Osteoblast (primary cell): Measurements from ENCODE around the gene STX8. TPM values are rescaled to one million over a fixed set of nuclear protein-coding genes. Genes with fewer than 3 reads are reported as not detected.

Experiments
- DNase-seq: peaks from one replicate; pipeline ENCODE4 v3.0.0; 2011; ENCODE audit warnings: low spot score, mixed read lengths; ENCODE audit not compliant: insufficient read length; ENCODE audit errors: missing footprints
- H2AFZ ChIP-seq: 2 replicates; pipeline ENCODE4 v1.6.0; 2011; ENCODE audit warnings: mild to moderate bottlenecking, low read length
- H3K27ac ChIP-seq: 2 replicates; pipeline ENCODE4 v1.5.1; 2011; ENCODE audit warnings: mild to moderate bottlenecking, low read depth, low read length, moderate library complexity
- H3K27me3 ChIP-seq: 2 replicates; pipeline ENCODE4 v1.6.0; 2012; ENCODE audit warnings: mild to moderate bottlenecking, control low read depth, inconsistent platforms, low read length, moderate library complexity; ENCODE audit not compliant: insufficient read depth
- H3K36me3 ChIP-seq: 2 replicates; pipeline ENCODE4 v1.5.1; 2011; ENCODE audit warnings: mild to moderate bottlenecking, low read length, control low read depth, moderate library complexity; ENCODE audit not compliant: insufficient read depth
- H3K4me1 ChIP-seq: 2 replicates; pipeline ENCODE4 v1.5.1; 2011; ENCODE audit warnings: mild to moderate bottlenecking, low read length, control low read depth, moderate library complexity; ENCODE audit not compliant: insufficient read depth
- H3K4me2 ChIP-seq: 2 replicates; pipeline ENCODE4 v1.6.0; 2011; ENCODE audit warnings: mild to moderate bottlenecking, low read length; ENCODE audit not compliant: insufficient read depth
- H3K4me3 ChIP-seq: fragments of 200-600 bp; sonication (generic); 3 replicates; pipeline ENCODE4 v1.5.1; 2012; ENCODE audit warnings: mild to moderate bottlenecking, low read length, inconsistent platforms; ENCODE audit not compliant: insufficient read depth
- H3K79me2 ChIP-seq: 2 replicates; pipeline ENCODE4 v1.6.0; 2012; ENCODE audit warnings: mild to moderate bottlenecking, low read length, control low read depth, inconsistent platforms; ENCODE audit not compliant: insufficient read depth
- H3K9me3 ChIP-seq: 2 replicates; pipeline ENCODE4 v1.5.1; 2011; ENCODE audit warnings: low read depth, low read length, control low read depth
- H4K20me1 ChIP-seq: 2 replicates; pipeline ENCODE4 v1.6.0; 2012; ENCODE audit warnings: mild to moderate bottlenecking, low read length, control low read depth; ENCODE audit not compliant: insufficient read depth
- total RNA-seq: library from RNA; depleted of rRNA; stranded (reverse); fragments of >200 nt; gene quantifications from 2 replicates; pipeline ENCODE4 v1.2.3, GENCODE V29; 2012
- TF ChIP-seq, protein P1 (sequence below): IDR thresholded peaks from 2 replicates; pipeline ENCODE4 v1.5.1; 2011; ENCODE audit warnings: mild to moderate bottlenecking, low read depth, low read length, moderate library complexity; ENCODE audit errors: extremely low read depth

STX8 gene
- total RNA-seq, 1 donor, result 72.7 TPM

GRCh38 chr17:9228408-9229159 is 347.0 kb downstream of the STX8 start:
- H2AFZ ChIP-seq, result no peak overlapping the region
- H4K20me1 ChIP-seq, result no peaks in the 10 kb centered on the region
- H3K27ac ChIP-seq, result no peak overlapping the region
- H3K4me1 ChIP-seq, result peaks cover 6% of the 10 kb centered on the region
- no peak for DNase-seq
- TF ChIP-seq, protein P1, sequence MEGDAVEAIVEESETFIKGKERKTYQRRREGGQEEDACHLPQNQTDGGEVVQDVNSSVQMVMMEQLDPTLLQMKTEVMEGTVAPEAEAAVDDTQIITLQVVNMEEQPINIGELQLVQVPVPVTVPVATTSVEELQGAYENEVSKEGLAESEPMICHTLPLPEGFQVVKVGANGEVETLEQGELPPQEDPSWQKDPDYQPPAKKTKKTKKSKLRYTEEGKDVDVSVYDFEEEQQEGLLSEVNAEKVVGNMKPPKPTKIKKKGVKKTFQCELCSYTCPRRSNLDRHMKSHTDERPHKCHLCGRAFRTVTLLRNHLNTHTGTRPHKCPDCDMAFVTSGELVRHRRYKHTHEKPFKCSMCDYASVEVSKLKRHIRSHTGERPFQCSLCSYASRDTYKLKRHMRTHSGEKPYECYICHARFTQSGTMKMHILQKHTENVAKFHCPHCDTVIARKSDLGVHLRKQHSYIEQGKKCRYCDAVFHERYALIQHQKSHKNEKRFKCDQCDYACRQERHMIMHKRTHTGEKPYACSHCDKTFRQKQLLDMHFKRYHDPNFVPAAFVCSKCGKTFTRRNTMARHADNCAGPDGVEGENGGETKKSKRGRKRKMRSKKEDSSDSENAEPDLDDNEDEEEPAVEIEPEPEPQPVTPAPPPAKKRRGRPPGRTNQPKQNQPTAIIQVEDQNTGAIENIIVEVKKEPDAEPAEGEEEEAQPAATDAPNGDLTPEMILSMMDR, result no peak
- H3K27me3 ChIP-seq, result no peaks in the 10 kb centered on the region
- H3K36me3 ChIP-seq, result no peaks in the 10 kb centered on the region
- H3K79me2 ChIP-seq, result no peaks in the 10 kb centered on the region
- H3K4me2 ChIP-seq, result no peak overlapping the region
- H3K4me3 ChIP-seq, result no peak overlapping the region
- H3K9me3 ChIP-seq, result no peaks in the 10 kb centered on the region

DNA sequence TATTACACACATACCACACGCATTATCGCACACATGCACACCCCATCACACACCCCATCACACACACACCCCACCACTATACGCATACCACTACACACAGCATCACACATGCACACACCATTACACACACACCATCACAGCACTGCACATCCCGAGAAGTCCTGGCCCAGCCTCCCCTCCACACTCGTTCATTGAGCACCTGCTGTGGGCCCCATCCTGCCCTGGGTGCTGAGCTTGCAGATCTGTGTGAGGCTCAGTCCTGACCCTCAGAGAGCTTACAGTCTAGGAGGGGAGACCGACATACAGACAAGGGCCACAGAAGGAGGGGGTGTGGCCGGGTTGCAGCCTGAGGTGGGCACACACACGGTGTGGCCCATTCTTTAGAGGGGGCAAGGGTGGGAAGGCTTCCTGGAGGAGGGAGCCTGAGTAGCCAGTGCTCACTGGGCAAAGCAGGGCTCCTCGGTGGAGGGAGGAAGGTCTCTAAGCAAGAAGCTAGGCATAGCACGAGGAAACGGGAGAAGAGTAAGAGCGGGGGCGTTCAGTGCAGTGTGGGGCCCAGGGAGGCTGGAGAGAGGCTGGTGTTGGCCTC is 347.7 kb downstream of the STX8 start:
- no peak for DNase-seq
- TF ChIP-seq, protein P1, result no peak

DNA sequence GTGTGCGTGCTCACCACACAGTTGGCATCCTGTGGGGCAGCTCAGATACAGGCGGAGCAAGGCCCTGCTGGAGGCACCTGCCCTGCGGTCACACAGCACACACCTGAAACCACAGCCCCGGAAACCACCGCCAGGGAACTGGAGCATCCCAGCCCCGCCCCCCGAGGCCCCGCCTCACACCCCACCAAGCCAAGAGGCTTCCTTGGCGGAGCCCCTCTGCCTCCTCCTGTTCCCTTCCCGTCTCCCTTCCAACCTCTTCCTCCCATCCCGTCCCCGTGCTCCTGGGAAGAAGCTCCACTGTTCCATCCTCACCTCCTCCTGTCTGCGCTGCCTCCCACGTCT is 348.9 kb downstream of the STX8 start:
- Histone ChIP-seq H3K9me3 (no peaks in the 10 kb centered on the region), H3K4me3 (no peak overlapping the region), H3K4me2 (no peak overlapping the region), H4K20me1 (no peaks in the 10 kb centered on the region), H3K36me3 (no peaks in the 10 kb centered on the region), H3K27me3 (no peaks in the 10 kb centered on the region), H2AFZ (no peak overlapping the region), H3K79me2 (no peaks in the 10 kb centered on the region), H3K27ac (no peak overlapping the region), H3K4me1 (peaks cover 6% of the 10 kb centered on the region)
- TF ChIP-seq, protein P1, result no peak
- no peak for DNase-seq

More for the DNA sequence above, 347.7 kb downstream of the STX8 start:
- Histone ChIP-seq H3K36me3 (no peaks in the 10 kb centered on the region), H3K9me3 (no peaks in the 10 kb centered on the region), H3K27me3 (no peaks in the 10 kb centered on the region), H3K27ac (no peak overlapping the region), H3K4me1 (peaks cover 6% of the 10 kb centered on the region), H3K79me2 (no peaks in the 10 kb centered on the region), H3K4me3 (no peak overlapping the region), H2AFZ (no peak overlapping the region), H4K20me1 (no peaks in the 10 kb centered on the region), H3K4me2 (no peak overlapping the region)

GRCh38 chr17:9226130-9226793 is 349.4 kb downstream of the STX8 start:
- Histone ChIP-seq H3K27me3 (no peaks in the 10 kb centered on the region), H3K79me2 (no peaks in the 10 kb centered on the region), H3K4me3 (no peak overlapping the region)

More at GRCh38 chr17:9226130-9226793, 349.4 kb downstream of the STX8 start:
- Histone ChIP-seq H3K27ac (no peak overlapping the region), H2AFZ (no peak overlapping the region), H3K9me3 (no peaks in the 10 kb centered on the region), H3K36me3 (no peaks in the 10 kb centered on the region), H3K4me2 (no peak overlapping the region), H3K4me1 (peaks cover 6% of the 10 kb centered on the region), H4K20me1 (no peaks in the 10 kb centered on the region)
- no peak for DNase-seq
- TF ChIP-seq, protein P1, result no peak
